GM23248 (cell line): ENCODE data around the gene DOCK9. TPM values are rescaled to one million over a fixed set of nuclear protein-coding genes. Genes with fewer than 3 reads are reported as not detected.

Experiments
- DNase-seq: peaks from one replicate; pipeline ENCODE4 v3.0.0-alpha.2; 2015
- H2AFZ ChIP-seq: fragments of 200-600 bp; sonication (generic); 2 replicates; pipeline ENCODE4 v1.6.1; 2016; ENCODE audit warnings: antibody characterized with exemption
- H3F3A ChIP-seq: fragments of 200-600 bp; sonication (generic); 2 replicates; pipeline ENCODE4 v1.6.1; 2016; ENCODE audit warnings: mild to moderate bottlenecking, antibody characterized with exemption, mixed run types; ENCODE audit not compliant: insufficient read depth
- H3K27ac ChIP-seq: fragments of 200-600 bp; sonication (generic); 2 replicates; pipeline ENCODE4 v1.5.1; 2016; ENCODE audit warnings: mild to moderate bottlenecking
- H3K27me3 ChIP-seq: fragments of 200-600 bp; sonication (generic); replicated peaks from 2 replicates; pipeline ENCODE4 v1.6.1; 2016; ENCODE audit warnings: mild to moderate bottlenecking; ENCODE audit not compliant: insufficient read depth
- H3K36me3 ChIP-seq: fragments of 200-600 bp; sonication (generic); 2 replicates; pipeline ENCODE4 v1.6.1; 2016; ENCODE audit warnings: low read depth, mild to moderate bottlenecking
- H3K4me1 ChIP-seq: fragments of 200-600 bp; sonication (generic); 2 replicates; pipeline ENCODE4 v1.6.1; 2016; ENCODE audit warnings: mild to moderate bottlenecking; ENCODE audit not compliant: insufficient read depth
- H3K4me2 ChIP-seq: fragments of 200-600 bp; sonication (generic); one replicate; pipeline ENCODE4 v1.6.1; 2016; ENCODE audit warnings: mild to moderate bottlenecking; ENCODE audit not compliant: unreplicated experiment
- H3K4me3 ChIP-seq: fragments of 200-600 bp; sonication (generic); 2 replicates; pipeline ENCODE4 v1.5.1; 2016; ENCODE audit warnings: mild to moderate bottlenecking
- H3K79me2 ChIP-seq: fragments of 200-600 bp; sonication (generic); 2 replicates; pipeline ENCODE4 v1.6.1; 2016; ENCODE audit warnings: mild to moderate bottlenecking; ENCODE audit not compliant: insufficient read depth
- H3K9ac ChIP-seq: fragments of 200-600 bp; sonication (generic); 2 replicates; pipeline ENCODE4 v1.6.1; 2016; ENCODE audit warnings: mild to moderate bottlenecking
- H3K9me2 ChIP-seq: fragments of 200-600 bp; sonication (generic); 2 replicates; pipeline ENCODE4 v1.6.1; 2016; ENCODE audit warnings: mixed run types, mild to moderate bottlenecking, moderate library complexity; ENCODE audit not compliant: insufficient read depth
- H3K9me3 ChIP-seq: fragments of 200-600 bp; sonication (generic); one replicate; pipeline ENCODE4 v1.6.1; 2017; ENCODE audit warnings: low read depth
- H4K20me1 ChIP-seq: fragments of 200-600 bp; sonication (generic); 2 replicates; pipeline ENCODE4 v1.6.0; 2016; ENCODE audit not compliant: insufficient read depth
- EZH2 ChIP-seq: fragments of 200-600 bp; sonication (generic); IDR thresholded peaks from 2 replicates; pipeline ENCODE4 v1.6.1; 2018; ENCODE audit warnings: antibody characterized with exemption, mild to moderate bottlenecking; ENCODE audit not compliant: insufficient read depth, poor library complexity, severe bottlenecking
- EZH2phosphoT487 ChIP-seq: fragments of 200-600 bp; sonication (generic); IDR thresholded peaks from 2 replicates; pipeline ENCODE4 v1.6.1; 2018; ENCODE audit warnings: antibody characterized with exemption, moderate library complexity, mild to moderate bottlenecking, low read depth; ENCODE audit not compliant: insufficient read depth
- WGBS, 2 experiments: methylation state at CpG; one replicate each; pipeline ENCODE4 v1.1.6; 2015 to 2017; ENCODE audit warnings: low lambda C conversion rate in 2 of 2, low coverage in 1 of 2; ENCODE audit errors: missing lambda C conversion rate in 2 of 2; 5-methylcytosine and 5-hydroxymethylcytosine counted together
- in situ Hi-C: fragments of 300-500 bp; cut with MboI; formaldehyde crosslinking; loops from 2 replicates; pipeline ENCODE4 v1.15.0; 2020
- polyA plus RNA-seq: library from polyadenylated mRNA; unstranded; fragments of >200 nt; fragmentation: Nextera tagmentation; extraction: Ambion mirVana; gene quantifications from 2 replicates; pipeline ENCODE4 v1.2.1, GENCODE V29; 2016
- total RNA-seq: library from RNA; depleted of rRNA; stranded (reverse); fragments of >200 nt; shearing (Covaris generic); gene quantifications from 2 replicates; pipeline ENCODE4 v1.2.3, GENCODE V29; 2014

DOCK9 gene
- total and polyA plus RNA-seq, 2 experiments from 2014 or later: 3.2 to 21.2 TPM

DNA sequence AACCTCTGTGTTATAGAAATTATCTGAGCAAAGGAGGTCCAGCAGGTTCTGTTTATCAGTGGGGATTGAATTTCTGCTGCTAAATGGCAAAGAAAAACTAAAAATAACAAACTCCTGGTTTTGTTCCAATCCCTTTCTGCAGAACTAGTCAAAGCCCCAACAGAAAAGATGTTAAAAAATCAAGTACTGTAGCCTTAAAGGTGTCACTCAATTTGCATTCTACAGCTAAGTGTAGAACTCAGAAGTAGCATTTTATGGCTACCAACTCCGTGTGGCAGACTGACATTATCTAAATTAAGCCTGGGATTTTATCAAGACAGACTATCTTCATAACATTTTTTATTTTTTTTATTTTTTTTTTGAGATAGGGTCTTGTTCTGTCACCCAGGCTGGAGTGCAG lies 133.8 kb downstream of the DOCK9 start:
- no peaks in the 10 kb centered on the region for H3K9me2 ChIP-seq
- H4K20me1 ChIP-seq: no peaks in the 10 kb centered on the region
- WGBS, 2 experiments: 78 to 89% methylated on average over 1 of the region's 1 CpG
- no peak for DNase-seq
- no peaks in the 10 kb centered on the region for H3K79me2 ChIP-seq
- H3K27ac ChIP-seq: no peak overlapping the region
- H2AFZ ChIP-seq: no peak overlapping the region
- H3K36me3 ChIP-seq: no peaks in the 10 kb centered on the region
- no peak overlapping the region for H3K4me2 ChIP-seq
- peaks cover 10% of the 10 kb centered on the region for H3K4me1 ChIP-seq
- no peak overlapping the region for H3K4me3 ChIP-seq
- no peaks in the 10 kb centered on the region for H3K9me3 ChIP-seq
- H3F3A ChIP-seq: peaks cover 2% of the 10 kb centered on the region; the same call in 1 of the 2 replicates
- H3K27me3 ChIP-seq: no peaks in the 10 kb centered on the region
- no peak overlapping the region for H3K9ac ChIP-seq
- in situ Hi-C loops: loop anchor here (25.0 kb wide), 1 partner anchor 382 kb away; no protein-coding TSS in a partner anchor
- TF ChIP-seq EZH2phosphoT487: no peak
- no peak for TF ChIP-seq EZH2

DNA sequence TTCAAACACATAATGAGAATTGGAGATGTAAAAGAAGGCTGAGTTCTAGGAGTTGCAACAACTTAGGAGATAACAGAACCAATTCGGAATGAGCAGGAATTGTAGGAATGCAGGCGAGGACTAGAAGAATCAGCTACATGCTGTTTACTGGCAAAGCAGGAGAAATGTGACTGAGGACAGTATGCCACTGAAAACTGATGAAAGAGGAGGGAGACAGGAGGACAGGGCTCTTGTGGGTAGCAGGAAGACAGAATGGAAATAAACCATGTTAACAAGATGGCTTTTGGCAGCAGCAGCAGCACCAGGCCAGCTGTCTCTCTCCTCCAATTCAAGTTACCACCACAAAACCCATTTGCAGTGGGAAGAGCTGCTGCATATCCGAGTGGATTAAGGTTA lies 134.4 kb downstream of the DOCK9 start:
- DNase-seq: no peak
- Histone ChIP-seq H3K9me2 (no peaks in the 10 kb centered on the region), H3K4me1 (peaks cover 16% of the 10 kb centered on the region), H3K79me2 (no peaks in the 10 kb centered on the region), H3K9ac (no peak overlapping the region), H3K9me3 (no peaks in the 10 kb centered on the region), H2AFZ (no peak overlapping the region), H3F3A (peaks cover 6% of the 10 kb centered on the region; the same call in 1 of the 2 replicates), H4K20me1 (no peaks in the 10 kb centered on the region), H3K27ac (no peak overlapping the region), H3K4me3 (no peak overlapping the region), H3K36me3 (no peaks in the 10 kb centered on the region), H3K4me2 (no peak overlapping the region), H3K27me3 (no peaks in the 10 kb centered on the region)
- in situ Hi-C loops: loop anchor here (25.0 kb wide), 1 partner anchor 381 kb away; no protein-coding TSS in a partner anchor
- WGBS, 2 experiments: 36% methylated on average over 3 of the region's 3 CpGs
- TF ChIP-seq EZH2 (no peak), EZH2phosphoT487 (no peak)

DNA sequence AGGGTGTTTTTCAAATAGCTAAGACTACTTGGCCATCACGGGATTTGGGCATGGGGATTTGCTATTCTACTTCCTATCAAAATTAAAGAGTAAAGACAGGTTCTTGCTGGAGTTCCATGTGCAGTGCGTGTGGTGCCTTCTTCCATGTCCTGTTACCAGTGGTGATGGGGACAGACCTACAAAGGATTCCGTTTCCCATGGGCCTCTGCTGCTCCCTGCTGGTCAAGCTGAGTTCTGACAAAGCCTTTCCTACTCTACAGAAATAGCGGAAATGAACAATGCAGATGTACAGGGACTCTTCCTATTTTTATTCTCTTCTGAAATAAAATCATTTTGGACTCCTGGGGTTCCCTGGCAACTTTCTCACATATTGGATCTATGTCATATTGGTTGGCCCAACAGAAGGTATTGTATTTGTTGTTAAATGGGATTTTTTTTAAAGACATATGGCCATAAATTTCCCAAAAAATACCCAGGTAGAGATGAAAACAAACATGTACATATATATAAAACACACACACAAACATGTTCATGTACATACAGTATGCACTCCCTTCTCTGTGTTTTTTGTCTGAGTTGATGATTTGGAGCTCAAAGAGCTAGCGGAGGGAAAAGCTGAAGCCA lies 134.9 kb downstream of the DOCK9 start:
- no peak for TF ChIP-seq EZH2
- TF ChIP-seq EZH2phosphoT487: no peak
- no peak overlapping the region for H3K4me3 ChIP-seq
- H3K4me2 ChIP-seq: no peak overlapping the region
- H3K9ac ChIP-seq: no peak overlapping the region
- H3K27me3 ChIP-seq: no peaks in the 10 kb centered on the region
- no peak overlapping the region for H3K27ac ChIP-seq
- no peaks in the 10 kb centered on the region for H3K36me3 ChIP-seq
- H2AFZ ChIP-seq: no peak overlapping the region
- in situ Hi-C loops: loop anchor here (25.0 kb wide), 1 partner anchor 381 kb away; no protein-coding TSS in a partner anchor
- H4K20me1 ChIP-seq: no peaks in the 10 kb centered on the region
- no peaks in the 10 kb centered on the region for H3K9me3 ChIP-seq
- no peaks in the 10 kb centered on the region for H3K9me2 ChIP-seq
- DNase-seq: peak; percentile 84
- H3F3A ChIP-seq: peaks cover 6% of the 10 kb centered on the region; the same call in 1 of the 2 replicates
- 38 to 43% methylated on average over 5 of the region's 5 CpGs for WGBS, 2 experiments
- peaks cover 17% of the 10 kb centered on the region for H3K4me1 ChIP-seq
- H3K79me2 ChIP-seq: no peaks in the 10 kb centered on the region

DNA sequence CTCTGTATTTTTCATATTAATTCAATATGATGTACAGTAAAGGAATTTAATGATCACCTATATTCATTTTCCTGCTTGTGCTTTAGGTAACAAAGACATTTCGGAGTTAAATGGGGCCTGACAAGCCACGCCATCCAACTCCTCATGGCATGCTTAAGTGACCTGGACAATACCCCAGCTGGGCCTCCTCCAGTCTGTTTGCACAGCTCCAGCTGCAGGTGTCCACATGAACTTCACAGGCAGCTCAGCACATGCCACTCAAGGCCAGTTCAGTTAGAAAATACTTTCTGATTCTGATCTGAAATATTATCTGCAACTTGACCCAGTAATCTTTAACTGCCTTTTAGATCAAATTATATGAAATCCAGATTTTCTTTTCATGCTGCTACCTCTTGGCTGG lies 135.8 kb downstream of the DOCK9 start:
- 93 to 98% methylated on average over 2 of the region's 2 CpGs for WGBS, 2 experiments
- no peaks in the 10 kb centered on the region for H3K36me3 ChIP-seq
- H3K9me2 ChIP-seq: no peaks in the 10 kb centered on the region
- H3K79me2 ChIP-seq: no peaks in the 10 kb centered on the region
- TF ChIP-seq EZH2 (no peak), EZH2phosphoT487 (no peak)
- H3K9me3 ChIP-seq: no peaks in the 10 kb centered on the region
- in situ Hi-C loops: loop anchor here (25.0 kb wide), 1 partner anchor 380 kb away; no protein-coding TSS in a partner anchor
- no peak overlapping the region for H3K4me2 ChIP-seq
- H3K27me3 ChIP-seq: no peaks in the 10 kb centered on the region
- no peak overlapping the region for H3K27ac ChIP-seq
- H3F3A ChIP-seq: peaks cover 6% of the 10 kb centered on the region; the same call in 1 of the 2 replicates
- no peak for DNase-seq
- H3K4me1 ChIP-seq: peaks cover 17% of the 10 kb centered on the region
- H2AFZ ChIP-seq: no peak overlapping the region
- H4K20me1 ChIP-seq: no peaks in the 10 kb centered on the region
- no peak overlapping the region for H3K4me3 ChIP-seq
- H3K9ac ChIP-seq: no peak overlapping the region
